Sigmoid colon (tissue), 3 donors: Measurements from ENCODE around the gene TMEM143.

Experiments used
- CTCF ChIP-seq, 4 experiments: fragments of 450-650 bp in 3 of 4; fragments of 200-600 bp in 1 of 4; IDR thresholded peaks; one replicate each; pipeline ENCODE4 v1.5.1; 2016 to 2019; ENCODE audit warnings: antibody characterized with exemption in 4 of 4, mild to moderate bottlenecking in 3 of 4, moderate library complexity in 2 of 4
- POLR2A ChIP-seq, 2 donors: fragments of 450-650 bp; IDR thresholded peaks; one replicate each; pipeline ENCODE4 v1.6.1; 2016; ENCODE audit warnings: antibody characterized with exemption in 2 of 2, mild to moderate bottlenecking in 2 of 2, moderate library complexity in 2 of 2

GRCh38 chr19:48365602-48366001 is 1.9 kb upstream of the TMEM143 start:
- TF ChIP-seq POLR2A (IDR thresholded peaks at IDR 0.05) (no peak), CTCF (IDR thresholded peaks at IDR 0.05) (no peak)
